Mucosa of descending colon (tissue), 3 donors: Measurements from ENCODE around the gene CPED1. TPM values are rescaled to one million over a fixed set of nuclear protein-coding genes. Genes with fewer than 3 reads are reported as not detected.

Experiments used
- ATAC-seq: fragments of 200-7000 bp; cut with Tn5 transposase; one replicate; pipeline ENCODE4 v1.9.1; 2020; ENCODE audit warnings: mild to moderate bottlenecking, moderate library complexity
- DNase-seq, 3 donors: peaks; one replicate each; pipeline ENCODE4 v3.0.0-alpha.2; 2020
- H3K36me3 ChIP-seq: fragments of 200-600 bp; one replicate; pipeline ENCODE4 v1.8.0; 2021; ENCODE audit warnings: low read depth, mild to moderate bottlenecking
- H3K4me1 ChIP-seq: fragments of 200-600 bp; one replicate; pipeline ENCODE4 v1.8.0; 2021; ENCODE audit warnings: low read depth, mild to moderate bottlenecking
- H3K4me3 ChIP-seq: fragments of 200-600 bp; one replicate; pipeline ENCODE4 v1.8.0; 2021; ENCODE audit warnings: mild to moderate bottlenecking
- H3K9me3 ChIP-seq: fragments of 200-600 bp; one replicate; pipeline ENCODE4 v1.8.0; 2021; ENCODE audit warnings: mild to moderate bottlenecking
- CTCF ChIP-seq: fragments of 200-600 bp; IDR thresholded peaks from one replicate; pipeline ENCODE4 v1.8.0; 2022; ENCODE audit warnings: antibody characterized with exemption, mild to moderate bottlenecking
- intact Hi-C, 2 donors: fragments of 100-400 bp; cut with DNase I in 1 of 2; cut with micrococcal nuclease in 1 of 2; formaldehyde crosslinking; loops; one replicate each; pipeline versions ENCODE4 v1.11.0 to v1.11.1; 2022; cut with DNase I, micrococcal nuclease
- total RNA-seq, 3 donors: library from RNA; stranded (reverse); fragmentation: NEBNext Ultra II Directional in 2 of 3; extraction: Animal tissue kit (Norgen Biotek cat#: 25700) in 2 of 3; gene quantifications; one replicate each; pipeline versions ENCODE4 v1.2.1 to v1.2.4, GENCODE V29; 2021 to 2023
- donor health status: DM: no; HTN: no; CAD: no; lungs with moderate emphysema.
- donor health status: DM: no; HTN: no; CAD: no.
- donor health status: DM: no; HTN: yes; CAD: no.

CPED1 gene
- total RNA-seq, 3 donors from 2014 or later = 6.5 to 67.7 (median 8.8) TPM

- ATAC-seq (no peak), DNase-seq (no peak)
- no peaks in the 10 kb centered on the region for H3K9me3 ChIP-seq
- no peaks in the 10 kb centered on the region for H3K36me3 ChIP-seq
- no peak overlapping the region for H3K4me3 ChIP-seq
- intact Hi-C loops = no loop called here
- no peaks in the 10 kb centered on the region for H3K4me1 ChIP-seq
- no peak for TF ChIP-seq CTCF
Observed at GRCh38 chr7:121297843-121298242, 309.3 kb downstream of the CPED1 start.

GRCh38 chr7:121298831-121299239 lies 310.3 kb downstream of the CPED1 start:
- Histone ChIP-seq H3K36me3 (no peaks in the 10 kb centered on the region), H3K9me3 (no peaks in the 10 kb centered on the region), H3K4me1 (no peaks in the 10 kb centered on the region), H3K4me3 (no peak overlapping the region)
- no peak for TF ChIP-seq CTCF
- intact Hi-C loops = no loop called here
- DNase-seq (no peak), ATAC-seq (no peak)

GRCh38 chr7:121300685-121301420 lies 312.3 kb downstream of the CPED1 start:
- Histone ChIP-seq H3K9me3 (no peaks in the 10 kb centered on the region), H3K4me3 (no peak overlapping the region), H3K36me3 (no peaks in the 10 kb centered on the region), H3K4me1 (no peaks in the 10 kb centered on the region)
- ATAC-seq (no peak), DNase-seq (no peak)
- intact Hi-C loops = no loop called here
- no peak for TF ChIP-seq CTCF

- DNase-seq (no peak), ATAC-seq (no peak)
- Histone ChIP-seq H3K4me3 (no peak overlapping the region), H3K9me3 (no peaks in the 10 kb centered on the region), H3K36me3 (no peaks in the 10 kb centered on the region), H3K4me1 (no peaks in the 10 kb centered on the region)
- intact Hi-C loops = no loop called here
- TF ChIP-seq CTCF = no peak
Observed at GRCh38 chr7:121301446-121302213, 313.1 kb downstream of the CPED1 start.

GRCh38 chr7:121302214-121302745 lies 313.8 kb downstream of the CPED1 start:
- no peaks in the 10 kb centered on the region for H3K4me1 ChIP-seq
- H3K9me3 ChIP-seq = no peaks in the 10 kb centered on the region
- ATAC-seq (peak; percentile 50), DNase-seq (no peak)
- no peak overlapping the region for H3K4me3 ChIP-seq
- intact Hi-C loops = no loop called here
- H3K36me3 ChIP-seq = no peaks in the 10 kb centered on the region
- TF ChIP-seq CTCF = no peak
